Measurements from ENCODE around the gene LDLRAD4. TPM values are rescaled to one million over a fixed set of nuclear protein-coding genes. Genes with fewer than 3 reads are reported as not detected.

Gene LDLRAD4
- total RNA-seq, 1 donor from 2014 or later, result 4.3 TPM

DNA sequence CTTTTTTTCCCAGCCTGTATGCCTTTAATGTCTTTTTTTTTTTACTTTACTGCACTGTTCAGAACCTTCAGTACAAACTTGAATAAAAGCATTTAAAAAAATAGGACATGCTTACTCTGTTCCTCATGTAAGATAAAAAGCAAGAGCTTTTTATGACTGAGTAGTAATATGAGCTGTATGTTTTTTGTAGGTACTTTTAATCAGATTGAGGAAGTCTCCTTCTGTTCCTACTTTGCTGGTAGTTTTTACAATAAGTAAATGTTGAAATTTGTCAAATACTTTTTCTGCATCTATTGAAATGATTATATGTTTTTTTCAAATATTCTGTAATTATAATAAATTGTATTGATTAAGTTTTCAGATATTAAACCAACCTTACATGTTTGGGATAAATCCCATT lies 318.0 kb downstream of the LDLRAD4 start:
- DNase-seq (ENCODE audit: low read depth), result no peak

- DNase-seq (ENCODE audit: low read depth), result no peak
Observed at GRCh38 chr18:13537022-13537780, 318.6 kb downstream of the LDLRAD4 start.

DNA sequence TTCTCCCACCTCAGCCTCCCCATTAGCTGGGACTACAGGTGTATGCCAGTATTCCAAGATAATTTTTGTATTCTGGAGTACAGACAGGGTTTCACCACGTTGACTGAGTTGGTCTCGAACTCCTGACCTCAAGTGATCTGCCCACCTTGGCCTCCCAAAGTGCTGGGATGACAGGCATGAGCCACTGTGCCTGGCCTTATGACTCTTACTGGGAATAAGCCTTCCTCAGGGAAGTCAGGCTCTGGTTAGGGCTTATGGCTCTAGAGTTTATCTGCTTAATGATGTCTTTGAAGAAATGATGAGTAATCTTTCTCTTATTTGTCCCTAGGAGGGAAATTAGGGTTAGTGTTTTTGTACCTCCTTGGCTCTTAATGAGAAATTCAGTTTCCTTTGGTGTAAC lies 320.1 kb downstream of the LDLRAD4 start:
- no peak for DNase-seq (ENCODE audit: low read depth)

GRCh38 chr18:13539050-13539449 lies 320.5 kb downstream of the LDLRAD4 start:
- DNase-seq (ENCODE audit: low read depth), result no peak

DNA sequence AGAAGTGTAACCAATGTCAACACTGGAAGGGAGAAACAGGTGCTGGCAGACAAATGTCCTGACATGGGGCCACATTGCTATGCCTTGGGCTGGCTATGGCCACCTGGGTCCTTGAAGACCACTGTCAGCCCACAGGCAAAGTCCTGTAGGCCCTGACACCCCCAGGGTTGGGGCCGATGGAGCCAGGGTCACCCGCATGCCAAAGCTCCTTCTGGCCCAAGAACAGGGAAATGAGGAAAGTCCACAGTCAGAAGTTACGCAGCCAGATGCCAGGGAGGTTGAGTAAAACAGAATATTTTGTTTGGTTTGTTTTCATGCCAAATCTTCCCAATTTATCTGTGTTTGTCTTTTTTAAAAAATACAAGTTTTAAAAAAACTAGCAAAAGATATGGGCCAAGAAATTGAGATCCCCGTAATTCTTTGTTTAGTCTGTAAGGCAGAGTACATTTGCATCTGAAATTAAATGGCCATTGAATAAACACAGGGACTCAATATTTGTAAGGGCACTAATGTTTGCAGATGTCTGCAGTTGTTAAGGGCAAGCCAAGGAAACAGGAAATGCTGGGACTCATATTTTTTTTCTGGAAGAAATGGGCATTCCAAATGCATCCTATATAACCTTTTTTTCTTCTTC lies 321.4 kb downstream of the LDLRAD4 start:
- no peak for DNase-seq (ENCODE audit: low read depth)

DNA sequence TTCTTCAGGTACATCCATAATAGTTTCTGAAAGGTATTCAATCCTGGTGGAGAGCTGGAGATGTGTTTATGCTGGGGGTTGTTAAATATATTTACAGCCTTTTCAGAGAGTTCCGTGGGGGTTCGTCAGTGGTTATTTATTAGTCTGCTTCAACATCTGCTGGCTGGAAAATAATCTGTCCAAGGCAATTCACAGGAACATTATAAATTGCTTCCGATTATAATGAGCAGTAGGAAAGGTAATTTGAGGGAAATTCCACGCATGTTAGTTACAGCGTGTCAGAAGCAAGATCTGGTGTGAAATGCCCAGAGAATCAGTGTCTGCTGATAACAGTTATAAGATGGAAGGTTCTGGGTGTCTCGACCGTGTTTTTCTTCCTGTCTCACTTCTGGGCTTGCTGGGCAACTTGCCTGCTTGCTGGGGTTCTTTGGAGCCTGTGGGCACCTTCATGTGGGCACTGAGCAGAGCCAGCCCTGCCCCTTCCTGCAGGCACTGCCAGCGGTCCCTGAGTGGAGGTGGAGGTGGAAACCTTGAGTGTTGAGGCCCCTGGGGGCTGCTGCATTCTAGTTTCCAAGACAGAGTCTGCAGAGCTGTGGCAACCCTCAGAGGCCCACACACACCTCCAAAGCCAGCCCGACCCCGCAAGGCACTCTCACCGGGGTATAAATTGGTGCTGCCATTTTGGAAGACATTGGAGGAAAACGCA lies 322.1 kb downstream of the LDLRAD4 start:
- no peak for DNase-seq (ENCODE audit: low read depth)

- no peak for DNase-seq (ENCODE audit: low read depth)
Observed at GRCh38 chr18:13541621-13542519, 323.3 kb downstream of the LDLRAD4 start.

- DNase-seq (ENCODE audit: low read depth), result no peak
Observed at GRCh38 chr18:13542520-13542847, 323.9 kb downstream of the LDLRAD4 start.

DNA sequence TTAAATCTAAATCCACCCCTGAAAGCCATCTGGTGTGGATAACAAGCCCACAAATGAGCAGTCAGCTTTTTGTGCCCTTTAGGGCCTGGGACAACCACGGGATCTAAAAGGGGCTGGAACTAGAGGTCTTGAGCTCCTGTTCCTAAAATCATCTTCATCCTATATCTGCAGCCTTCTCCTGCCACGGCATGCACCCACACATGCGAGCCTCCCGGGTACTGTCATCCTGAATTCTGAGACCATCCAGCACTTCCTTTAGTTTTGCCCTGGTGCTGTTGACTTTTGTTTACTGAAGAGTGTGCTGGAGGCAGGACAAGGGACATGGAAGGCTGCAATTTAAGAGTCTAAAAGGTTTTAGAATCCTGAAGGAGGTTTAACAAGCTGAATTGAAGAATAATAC lies 324.6 kb downstream of the LDLRAD4 start:
- no peak for DNase-seq (ENCODE audit: low read depth)

GRCh38 chr18:13543811-13544732 lies 325.5 kb downstream of the LDLRAD4 start:
- no peak for DNase-seq (ENCODE audit: low read depth)

GRCh38 chr18:13544953-13545352 lies 326.4 kb downstream of the LDLRAD4 start:
- DNase-seq (ENCODE audit: low read depth), result no peak

GRCh38 chr18:13545514-13545913 lies 327.0 kb downstream of the LDLRAD4 start:
- no peak for DNase-seq (ENCODE audit: low read depth)

DNA sequence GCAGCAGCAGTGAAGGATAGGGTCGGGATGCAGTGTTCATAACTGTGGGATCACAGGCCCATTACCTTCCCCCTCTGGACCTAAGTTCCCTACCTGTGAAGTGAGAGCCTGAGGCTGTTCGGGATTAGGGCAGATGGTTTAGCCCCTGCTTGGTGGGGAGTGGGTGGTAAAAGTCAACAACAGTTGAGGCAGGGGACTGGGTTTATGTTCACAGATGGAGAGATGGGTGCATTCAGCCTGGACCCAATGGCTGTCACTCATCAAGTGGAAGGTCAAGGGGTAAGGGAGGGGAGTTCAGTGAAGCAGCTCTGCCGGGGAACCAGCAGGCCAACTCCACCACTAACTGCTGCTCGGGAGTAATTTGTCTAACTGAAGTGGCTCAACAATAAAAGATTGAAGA lies 327.4 kb downstream of the LDLRAD4 start:
- no peak for DNase-seq (ENCODE audit: low read depth)

- DNase-seq (ENCODE audit: low read depth), result no peak
Observed at GRCh38 chr18:13546638-13547037, 328.1 kb downstream of the LDLRAD4 start.

GRCh38 chr18:13547347-13547746 lies 328.8 kb downstream of the LDLRAD4 start:
- no peak for DNase-seq (ENCODE audit: low read depth)

- no peak for DNase-seq (ENCODE audit: low read depth)
Observed at GRCh38 chr18:13548106-13548819, 329.7 kb downstream of the LDLRAD4 start.

DNA sequence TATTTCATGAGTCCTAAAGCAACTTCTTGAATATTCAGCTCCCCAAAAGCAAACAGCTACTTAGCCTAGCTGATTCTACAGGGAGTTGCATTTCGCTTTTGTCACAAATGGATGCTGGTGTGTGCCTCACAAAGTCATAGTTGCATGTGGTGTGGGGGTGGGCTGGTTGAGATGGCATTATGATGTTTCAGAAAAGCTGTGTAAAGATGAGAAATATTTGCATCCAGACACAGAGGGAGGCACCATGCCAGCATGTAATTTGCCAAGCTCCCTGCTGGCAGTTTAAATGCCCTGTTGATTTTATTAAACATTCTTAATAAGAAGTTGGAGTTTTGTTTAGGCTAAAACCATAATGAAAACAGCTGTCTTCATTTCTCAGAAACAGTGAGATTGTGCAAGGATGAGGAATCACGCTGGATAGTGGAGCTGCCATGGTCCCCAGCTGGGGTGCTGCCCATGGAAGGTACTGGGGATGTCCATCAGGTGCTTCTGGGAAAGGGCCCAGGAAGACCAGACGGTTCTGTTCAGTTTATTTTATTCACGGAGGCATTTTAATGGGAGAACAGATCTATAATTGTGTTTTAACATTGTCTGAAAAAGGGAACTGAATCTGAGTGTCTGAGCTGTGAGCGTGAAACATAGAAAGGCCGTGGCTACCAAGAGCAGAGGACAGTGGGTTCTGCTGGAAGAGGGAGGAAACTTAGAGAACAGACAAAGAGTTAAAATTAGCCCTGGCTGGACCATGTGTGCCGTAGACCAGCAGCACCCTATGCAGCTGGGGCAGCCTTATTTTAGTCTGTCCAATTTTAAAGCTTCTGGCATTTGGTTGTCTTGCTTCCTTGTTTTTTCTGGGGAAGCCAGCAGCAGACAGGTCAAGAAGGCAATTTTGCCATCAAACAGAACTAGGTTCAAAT lies 330.7 kb downstream of the LDLRAD4 start:
- no peak for DNase-seq (ENCODE audit: low read depth)

GRCh38 chr18:13549880-13550232 lies 331.3 kb downstream of the LDLRAD4 start:
- no peak for DNase-seq (ENCODE audit: low read depth)

Data from renal cortical epithelial cell (primary cell).